Activated naive CD4-positive, alpha-beta T cell treated with anti-CD3 and anti-CD28 coated beads for 36 hours (primary cell): Measurements from ENCODE around the gene NUCB2. TPM values are rescaled to one million over a fixed set of nuclear protein-coding genes. Genes with fewer than 3 reads are reported as not detected.

Experiments
- CTCF ChIA-PET: fragments of 350-600 bp; sonication (Branson Sonifier 250); formaldehyde crosslinking; loops from one replicate; lab custom pipeline; 2021; ENCODE audit warnings: antibody characterized with exemption; lab: Charles Lee
- DNase-seq: peaks from one replicate; pipeline ENCODE4 v3.0.0-alpha.2; 2020
- H3K27ac Mint-ChIP-seq: one replicate; pipeline ENCODE4 v1.8.0; 2021; ENCODE audit warnings: mild to moderate bottlenecking, mixed read lengths
- H3K27me3 Mint-ChIP-seq: one replicate; pipeline ENCODE4 v1.8.0; 2021; ENCODE audit warnings: low read depth, mixed read lengths
- H3K36me3 Mint-ChIP-seq: one replicate; pipeline ENCODE4 v1.8.0; 2021; ENCODE audit warnings: low read depth, mixed read lengths
- H3K4me1 Mint-ChIP-seq: one replicate; pipeline ENCODE4 v1.8.0; 2021; ENCODE audit warnings: low read depth, mixed read lengths
- H3K4me3 Mint-ChIP-seq: one replicate; pipeline ENCODE4 v1.8.0; 2021; ENCODE audit warnings: mild to moderate bottlenecking, moderate library complexity, mixed read lengths
- H3K9me3 Mint-ChIP-seq: one replicate; pipeline ENCODE4 v1.8.0; 2021; ENCODE audit warnings: mixed read lengths
- intact Hi-C: fragments of 100-400 bp; cut with micrococcal nuclease; formaldehyde crosslinking; loops from one replicate; pipeline ENCODE4 v1.15.1; 2023
- total RNA-seq, 2 experiments: library from RNA; stranded (reverse); gene quantifications; one replicate each; pipeline ENCODE4 v1.2.3, GENCODE V29; 2021

NUCB2 gene
- total RNA-seq, 2 experiments from 2014 or later: 67.7 to 74.0 TPM

DNA sequence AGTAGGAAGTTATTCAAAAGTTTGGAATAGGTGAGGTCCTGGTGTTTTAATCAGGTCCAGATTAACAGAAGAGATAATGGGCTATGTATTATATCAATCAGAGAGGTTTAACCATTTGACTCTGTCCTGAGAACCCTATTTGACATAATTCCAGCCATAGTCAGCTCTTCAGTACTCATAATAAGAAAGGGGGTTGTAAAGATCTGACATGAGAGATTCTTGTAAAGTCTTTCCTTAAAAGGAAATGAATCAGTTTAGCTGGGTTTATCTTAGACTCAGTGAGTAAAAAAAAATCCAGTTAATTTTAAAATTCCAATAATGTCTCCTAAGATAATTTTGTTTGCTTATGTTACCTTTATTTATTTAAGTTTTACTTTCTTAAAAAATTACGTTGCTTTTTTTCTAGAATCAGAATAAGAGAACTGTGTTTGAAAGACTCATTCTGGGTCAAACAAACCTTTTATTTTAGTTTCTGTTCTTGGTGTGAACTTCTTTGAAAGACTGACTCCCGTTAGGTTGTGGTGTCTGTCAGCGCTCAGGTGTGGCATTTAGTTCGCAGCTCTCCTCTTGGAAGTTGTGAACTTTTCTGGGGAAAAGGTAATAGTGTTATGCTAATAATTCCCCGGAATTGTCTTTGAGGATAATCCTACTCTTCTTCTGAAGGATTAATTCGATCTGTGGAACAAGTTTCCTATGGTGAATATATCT lies 20.5 kb downstream of the NUCB2 start:
- DNase-seq: no peak
- Mint-ChIP-seq H3K4me1 (peaks cover 49% of the 10 kb centered on the region), H3K27me3 (no peaks in the 10 kb centered on the region), H3K36me3 (peaks cover 25% of the 10 kb centered on the region), H3K4me3 (peak overlapping the region; percentile 47), H3K9me3 (no peaks in the 10 kb centered on the region), H3K27ac (peak overlapping the region; percentile 38)
- CTCF ChIA-PET: interaction anchor here (1.3 to 1.4 kb wide), 2 partner anchors 11 to 67 kb away, joined by 3 to 6 read pairs; no protein-coding TSS in a partner anchor
- intact Hi-C loops: loop anchor here (1.0 to 2.0 kb wide), 7 partner anchors 11 to 394 kb away; no protein-coding TSS in a partner anchor

DNA sequence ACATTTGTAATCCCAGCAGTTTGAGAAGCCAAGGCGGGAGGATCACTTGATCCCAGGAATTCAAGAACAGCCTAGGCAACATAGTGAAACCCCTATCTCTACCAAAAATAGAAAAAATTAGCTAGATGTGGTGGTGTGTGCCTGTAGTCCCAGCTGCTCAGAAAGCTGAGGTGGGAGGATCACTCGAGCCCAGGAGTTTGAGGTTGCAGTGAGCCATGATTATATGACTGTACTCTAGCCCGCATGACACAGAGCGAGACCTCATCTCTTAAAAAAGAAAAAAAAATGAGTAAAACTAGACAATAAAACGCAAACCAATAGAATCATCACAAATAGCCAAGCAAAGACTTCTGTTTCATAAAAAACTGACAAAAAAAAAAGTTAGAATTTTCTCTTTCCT lies 21.8 kb downstream of the NUCB2 start:
- Mint-ChIP-seq H3K36me3 (peaks cover 26% of the 10 kb centered on the region), H3K9me3 (no peaks in the 10 kb centered on the region), H3K27me3 (no peaks in the 10 kb centered on the region), H3K4me3 (no peak overlapping the region), H3K27ac (peak overlapping the region; percentile 30), H3K4me1 (peaks cover 41% of the 10 kb centered on the region)
- DNase-seq: peak; percentile 82
- CTCF ChIA-PET: no interaction called here
- intact Hi-C loops: loop anchor here (1.0 kb wide), 2 partner anchors 46 to 67 kb away; no protein-coding TSS in a partner anchor

DNA sequence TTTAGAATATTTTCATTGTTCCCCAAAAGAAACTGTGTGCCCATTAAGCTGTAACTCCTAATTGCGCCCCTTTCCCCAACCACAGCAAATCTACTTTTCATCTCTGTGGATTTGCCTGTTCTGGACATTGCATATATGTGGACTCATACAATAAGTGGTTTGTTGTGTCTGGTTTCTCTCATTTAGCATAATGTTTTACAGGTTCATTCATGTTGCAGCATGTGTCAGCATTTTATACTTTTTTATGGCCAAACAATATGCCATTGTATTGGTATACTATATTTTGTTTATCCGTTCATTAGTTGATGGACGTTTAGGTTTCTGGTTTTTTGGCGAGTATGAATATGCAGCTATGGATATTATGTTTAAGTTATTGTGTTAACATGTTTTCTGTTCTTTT lies 23.8 kb downstream of the NUCB2 start:
- intact Hi-C loops: no loop called here
- no peak overlapping the region for H3K27ac Mint-ChIP-seq
- no peaks in the 10 kb centered on the region for H3K27me3 Mint-ChIP-seq
- peaks cover 27% of the 10 kb centered on the region for H3K36me3 Mint-ChIP-seq
- no peak for DNase-seq
- no peak overlapping the region for H3K4me3 Mint-ChIP-seq
- CTCF ChIA-PET: interaction anchor here (1.6 kb wide), 1 partner anchor 14 kb away, joined by 4 read pairs; no protein-coding TSS in a partner anchor
- no peaks in the 10 kb centered on the region for H3K9me3 Mint-ChIP-seq
- peaks cover 26% of the 10 kb centered on the region for H3K4me1 Mint-ChIP-seq

DNA sequence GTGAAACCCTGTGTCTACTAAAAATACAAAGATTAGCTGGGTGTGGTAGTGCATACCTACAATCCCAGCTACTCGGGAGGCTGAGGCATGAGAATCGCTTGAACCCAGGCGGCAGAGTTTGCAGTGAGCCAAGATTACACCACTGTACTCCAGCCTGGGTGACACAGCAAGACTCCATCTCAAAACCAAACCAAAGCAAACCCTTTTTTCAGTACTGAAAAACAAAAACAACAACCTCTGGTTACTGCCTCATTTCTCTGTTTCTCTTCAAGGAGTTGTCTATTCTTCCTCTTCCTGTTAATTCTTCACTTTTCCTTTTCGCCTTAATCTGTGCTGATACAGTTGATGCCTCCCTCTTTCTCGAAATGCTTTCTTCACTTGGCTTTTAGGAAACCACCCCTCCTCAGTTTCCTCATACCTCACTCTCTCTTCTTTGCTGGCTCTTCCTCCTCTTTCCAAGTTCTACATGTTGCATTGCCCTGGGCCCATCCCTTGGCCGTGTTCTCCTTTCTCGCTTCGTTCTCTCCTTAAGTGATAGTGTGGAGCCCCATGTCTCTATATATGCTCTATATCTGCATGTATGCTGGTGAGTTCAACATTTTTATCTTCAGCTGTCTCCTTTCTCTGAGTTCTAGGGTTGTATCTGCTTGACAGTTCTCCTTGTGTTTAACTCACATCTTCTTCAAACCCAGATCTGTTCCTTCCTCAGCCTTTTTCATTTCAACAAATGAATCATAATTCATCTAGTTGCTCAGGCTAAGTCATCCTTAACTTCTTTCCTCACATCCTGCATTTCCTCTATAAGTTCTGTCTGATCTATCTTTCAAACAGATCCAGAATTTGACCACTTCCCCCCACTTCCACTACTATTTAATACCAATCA lies 37.1 kb downstream of the NUCB2 start:
- H3K27ac Mint-ChIP-seq: no peak overlapping the region
- CTCF ChIA-PET: interaction anchor here (0.6 to 1.8 kb wide), 2 partner anchors 42 to 84 kb away, joined by 3 to 10 read pairs; no protein-coding TSS in a partner anchor
- peaks cover 19% of the 10 kb centered on the region for H3K36me3 Mint-ChIP-seq
- no peak overlapping the region for H3K4me3 Mint-ChIP-seq
- no peaks in the 10 kb centered on the region for H3K9me3 Mint-ChIP-seq
- no peaks in the 10 kb centered on the region for H3K4me1 Mint-ChIP-seq
- intact Hi-C loops: loop anchor here (1.0 kb wide), 1 partner anchor 16 kb away; no protein-coding TSS in a partner anchor
- no peak for DNase-seq
- H3K27me3 Mint-ChIP-seq: no peaks in the 10 kb centered on the region

DNA sequence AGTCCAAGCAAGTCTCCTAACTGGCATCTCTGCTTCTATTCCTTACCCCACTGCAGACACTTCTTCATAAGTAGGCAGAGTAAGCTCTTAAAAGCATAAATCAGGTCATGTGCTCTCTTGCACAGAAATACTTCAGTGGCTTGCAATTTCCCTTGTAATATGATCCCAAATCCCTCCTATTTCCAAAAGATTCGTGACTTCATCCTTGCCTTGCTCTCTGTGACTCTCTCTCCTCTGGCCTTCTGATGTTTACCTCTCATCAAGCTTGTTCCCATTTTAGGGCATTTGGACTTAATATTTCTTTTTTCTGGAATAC lies 37.7 kb downstream of the NUCB2 start:
- CTCF ChIA-PET: interaction anchor here (1.8 kb wide), 1 partner anchor 84 kb away, joined by 10 read pairs; no protein-coding TSS in a partner anchor
- Mint-ChIP-seq H3K4me3 (no peak overlapping the region), H3K36me3 (peaks cover 21% of the 10 kb centered on the region), H3K27me3 (no peaks in the 10 kb centered on the region), H3K27ac (no peak overlapping the region), H3K4me1 (no peaks in the 10 kb centered on the region), H3K9me3 (no peaks in the 10 kb centered on the region)
- DNase-seq: no peak
- intact Hi-C loops: loop anchor here (1.0 kb wide), 1 partner anchor 17 kb away; no protein-coding TSS in a partner anchor

DNA sequence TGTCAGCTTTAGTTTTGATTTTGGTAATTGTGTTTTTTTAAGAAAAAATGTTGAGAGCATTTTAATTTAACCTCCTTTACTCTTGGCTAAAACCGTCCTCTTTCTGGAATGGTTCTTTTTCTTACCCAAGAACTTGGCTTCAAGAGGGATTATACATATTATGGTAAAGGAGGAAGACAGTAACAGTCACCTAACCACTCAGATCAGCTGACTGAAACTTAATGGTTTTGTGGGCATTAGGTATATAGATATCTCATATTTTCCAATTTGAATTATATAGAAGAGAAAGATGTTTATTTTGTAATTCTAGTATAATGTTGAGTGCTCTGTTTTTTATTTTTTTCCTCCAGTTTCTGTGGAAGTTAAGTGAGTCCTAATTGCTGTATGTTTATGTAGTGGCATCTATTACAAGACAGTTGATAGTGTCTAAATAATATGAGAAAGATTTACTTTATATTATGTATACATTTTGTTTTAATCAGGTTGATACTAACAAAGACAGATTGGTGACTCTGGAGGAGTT lies 38.4 kb downstream of the NUCB2 start:
- H3K27ac Mint-ChIP-seq: no peak overlapping the region
- CTCF ChIA-PET: interaction anchor here (1.8 kb wide), 1 partner anchor 85 kb away, joined by 10 read pairs; no protein-coding TSS in a partner anchor
- intact Hi-C loops: loop anchor here (1.0 kb wide), 1 partner anchor 18 kb away; no protein-coding TSS in a partner anchor
- no peaks in the 10 kb centered on the region for H3K27me3 Mint-ChIP-seq
- no peaks in the 10 kb centered on the region for H3K4me1 Mint-ChIP-seq
- peaks cover 3% of the 10 kb centered on the region for H3K9me3 Mint-ChIP-seq
- H3K36me3 Mint-ChIP-seq: peaks cover 24% of the 10 kb centered on the region
- no peak overlapping the region for H3K4me3 Mint-ChIP-seq
- no peak for DNase-seq

DNA sequence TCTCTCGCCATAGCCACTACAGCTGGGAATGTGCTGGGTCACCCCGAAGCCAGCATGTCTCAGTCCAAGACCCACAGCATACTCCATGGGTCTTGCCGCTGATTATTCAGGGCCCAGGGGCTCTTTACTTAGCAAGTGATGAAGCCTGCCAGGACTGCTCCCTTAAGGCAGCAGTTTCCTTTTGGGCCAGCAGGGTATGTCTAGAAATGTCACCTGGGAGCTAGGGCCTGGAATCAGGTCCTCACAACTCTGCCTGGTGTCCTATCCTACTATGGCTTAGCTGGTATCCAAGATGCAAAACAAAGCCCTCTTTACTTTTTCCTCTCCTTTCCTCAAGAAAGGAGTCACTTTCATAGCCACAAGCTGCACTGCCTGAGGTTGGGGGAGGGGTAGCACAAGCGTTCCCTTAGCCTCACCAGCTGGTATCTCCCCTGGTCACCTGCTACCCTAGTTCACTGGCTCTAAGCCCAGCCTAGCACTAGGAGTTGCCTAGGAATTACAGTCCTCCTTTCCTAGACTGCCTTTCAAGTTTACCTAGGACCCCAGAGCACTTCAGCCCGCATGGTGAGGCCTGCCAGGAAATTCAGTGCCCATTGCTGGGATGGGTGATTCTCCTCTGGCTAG lies 52.4 kb downstream of the NUCB2 start:
- CTCF ChIA-PET: no interaction called here
- no peak for DNase-seq
- no peaks in the 10 kb centered on the region for H3K27me3 Mint-ChIP-seq
- H3K27ac Mint-ChIP-seq: no peak overlapping the region
- H3K9me3 Mint-ChIP-seq: no peaks in the 10 kb centered on the region
- intact Hi-C loops: no loop called here
- peaks cover 8% of the 10 kb centered on the region for H3K4me1 Mint-ChIP-seq
- no peak overlapping the region for H3K4me3 Mint-ChIP-seq
- H3K36me3 Mint-ChIP-seq: peaks cover 28% of the 10 kb centered on the region

DNA sequence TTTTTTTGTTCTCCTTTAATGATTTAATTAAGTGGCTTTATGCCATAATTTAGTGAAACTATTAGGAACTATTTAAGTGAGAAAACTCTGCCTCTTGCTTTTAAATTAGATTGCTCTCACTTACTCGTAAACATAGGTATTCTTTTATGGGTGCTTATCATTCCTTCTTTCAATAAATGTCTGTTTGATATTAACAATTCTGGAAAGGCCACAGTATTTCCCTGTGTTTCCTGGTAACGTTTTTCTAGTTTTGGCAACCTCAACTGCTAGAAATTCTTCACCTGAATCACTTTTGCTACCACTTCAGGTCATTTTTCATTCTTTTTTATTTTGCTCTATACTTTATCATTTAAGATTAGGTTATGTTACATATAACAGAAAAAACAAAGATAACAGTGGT lies 55.1 kb downstream of the NUCB2 start:
- CTCF ChIA-PET: no interaction called here
- intact Hi-C loops: no loop called here

DNA sequence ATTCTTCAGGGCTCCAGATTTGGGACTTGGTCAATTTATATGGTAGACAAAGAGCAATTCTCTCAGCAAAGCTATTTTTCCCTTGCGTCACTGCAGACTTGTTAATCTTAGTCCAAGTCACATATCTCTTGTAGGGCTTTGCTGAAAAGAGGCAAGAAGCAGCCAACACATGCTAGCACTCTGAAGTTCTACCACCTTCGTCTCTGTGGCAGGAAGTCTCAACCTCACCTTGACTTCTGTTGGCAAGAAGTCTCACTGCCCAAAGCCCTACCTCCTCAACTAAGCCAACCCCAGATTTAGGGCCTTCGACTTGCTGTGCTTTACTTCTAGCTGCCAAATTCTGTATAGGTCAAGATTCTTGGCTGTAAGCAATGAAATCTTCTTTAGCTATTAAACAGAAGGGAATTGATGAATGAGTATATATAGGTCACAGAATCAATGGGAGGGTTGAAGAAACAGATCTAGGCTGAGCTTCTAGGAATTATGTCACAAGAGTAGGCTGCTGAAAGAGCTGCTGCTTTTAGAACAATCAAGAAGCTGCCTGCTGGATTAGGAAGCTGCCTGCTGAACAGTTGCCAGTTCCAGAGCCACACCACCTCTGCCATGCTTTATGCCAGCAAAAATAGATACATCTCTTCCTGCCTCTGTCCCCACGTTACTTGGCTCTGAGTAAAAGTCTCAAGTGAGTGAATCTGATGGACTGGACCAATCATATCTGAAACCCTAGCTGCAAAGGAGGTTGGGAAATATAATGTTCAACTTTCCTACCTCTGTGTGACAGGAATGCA lies 57.5 kb downstream of the NUCB2 start:
- no peak for DNase-seq
- CTCF ChIA-PET: interaction anchor here (0.6 to 1.1 kb wide), 2 partner anchors 91 to 104 kb away, joined by 3 to 5 read pairs; no protein-coding TSS in a partner anchor
- Mint-ChIP-seq H3K9me3 (no peaks in the 10 kb centered on the region), H3K4me3 (no peak overlapping the region), H3K4me1 (peaks cover 11% of the 10 kb centered on the region), H3K36me3 (peaks cover 15% of the 10 kb centered on the region), H3K27ac (no peak overlapping the region), H3K27me3 (no peaks in the 10 kb centered on the region)
- intact Hi-C loops: no loop called here

More for the DNA sequence above, 55.1 kb downstream of the NUCB2 start:
- Mint-ChIP-seq H3K9me3 (no peaks in the 10 kb centered on the region), H3K27me3 (no peaks in the 10 kb centered on the region), H3K27ac (no peak overlapping the region), H3K36me3 (peaks cover 16% of the 10 kb centered on the region), H3K4me1 (peaks cover 11% of the 10 kb centered on the region), H3K4me3 (no peak overlapping the region)
- DNase-seq: no peak

DNA sequence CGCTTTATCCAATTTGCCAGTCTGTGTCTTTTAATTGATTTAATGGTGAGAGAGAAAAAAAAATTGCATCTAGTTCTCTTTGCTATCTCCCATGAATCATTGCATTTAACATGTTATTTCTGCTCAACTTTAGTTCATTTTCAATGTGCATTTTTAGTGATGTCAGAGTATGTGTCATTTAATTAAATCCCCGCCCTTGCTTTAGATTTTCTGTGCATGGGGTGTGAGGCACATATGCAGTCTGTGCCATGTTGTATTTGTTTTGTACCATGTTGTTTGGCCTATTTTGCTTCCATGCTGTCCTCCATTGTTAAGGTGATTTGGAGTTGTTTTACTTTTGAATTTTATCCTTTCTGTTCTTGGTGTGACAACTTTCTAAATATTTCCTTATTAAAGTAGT lies 66.7 kb downstream of the NUCB2 start:
- intact Hi-C loops: no loop called here
- no peak overlapping the region for H3K4me3 Mint-ChIP-seq
- H3K4me1 Mint-ChIP-seq: peaks cover 19% of the 10 kb centered on the region
- no peak overlapping the region for H3K27ac Mint-ChIP-seq
- peaks cover 2% of the 10 kb centered on the region for H3K36me3 Mint-ChIP-seq
- no peaks in the 10 kb centered on the region for H3K9me3 Mint-ChIP-seq
- DNase-seq: no peak
- CTCF ChIA-PET: interaction anchor here (2.6 kb wide), 1 partner anchor 114 kb away, joined by 10 read pairs; no protein-coding TSS in a partner anchor
- H3K27me3 Mint-ChIP-seq: no peaks in the 10 kb centered on the region

DNA sequence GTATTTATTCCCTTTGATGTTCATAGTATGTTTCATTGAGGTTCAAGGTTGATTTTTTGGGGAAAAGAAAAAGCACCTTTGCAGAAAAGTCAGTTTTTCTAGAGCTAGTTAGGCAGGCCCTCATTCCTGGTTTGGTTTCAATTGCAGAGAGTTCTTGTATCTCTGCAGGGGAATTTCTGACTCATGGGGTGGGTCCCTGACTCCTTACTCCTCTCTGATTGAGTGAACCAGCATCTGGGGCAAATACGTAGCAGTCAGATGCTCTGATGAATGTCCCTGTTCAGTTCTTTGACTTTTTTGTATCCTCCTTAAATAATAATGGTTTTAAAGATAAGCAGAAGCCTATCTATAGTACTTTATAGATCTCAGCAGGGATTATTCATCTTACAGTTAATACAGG lies 67.4 kb downstream of the NUCB2 start:
- H3K27ac Mint-ChIP-seq: peak overlapping the region; percentile 51
- CTCF ChIA-PET: interaction anchor here (0.9 to 2.6 kb wide), 2 partner anchors 68 to 114 kb away, joined by 3 to 10 read pairs; no protein-coding TSS in a partner anchor
- intact Hi-C loops: loop anchor here (1.0 to 2.0 kb wide), 3 partner anchors 9 to 135 kb away; no protein-coding TSS in a partner anchor

More for the DNA sequence above, 67.4 kb downstream of the NUCB2 start:
- H3K27me3 Mint-ChIP-seq: no peaks in the 10 kb centered on the region
- peak; percentile 90 for DNase-seq
- no peaks in the 10 kb centered on the region for H3K9me3 Mint-ChIP-seq
- H3K36me3 Mint-ChIP-seq: peaks cover 2% of the 10 kb centered on the region
- H3K4me1 Mint-ChIP-seq: peaks cover 19% of the 10 kb centered on the region
- no peak overlapping the region for H3K4me3 Mint-ChIP-seq
